Activated naive CD8-positive, alpha-beta T cell treated with anti-CD3 and anti-CD28 coated beads, Interleukin-2, amount 50 U/mL, for 16 hours (primary cell): ENCODE results near the gene MTTP.
"Not testable (repeated sequence)": the region's sequence is repeated elsewhere in the genome, so short reads cannot be mapped to it uniquely, and the experiment has no call there.

ENCODE experiments used
- DNase-seq: peaks from one replicate; pipeline ENCODE4 v3.0.0-alpha.2; 2020; ENCODE audit warnings: low read depth, low spot score

Gene MTTP

GRCh38 chr4:99574530-99575324, at the start of gene MTTP:
MTTP (plus strand) TSS chr4:99574824; CDS start chr4:99574910, 86 bp downstream.
- DNase-seq, result no peak

- DNase-seq, result no peak
These were observed 45.4 kb upstream of the MTTP start for GRCh38 chr4:99529228-99529627.

GRCh38 chr4:99529956-99530355, 44.7 kb upstream of the MTTP start:
- DNase-seq, result no peak

- DNase-seq, result not testable (repeated sequence)
These were observed 39.9 kb upstream of the MTTP start for GRCh38 chr4:99534699-99535098.

GRCh38 chr4:99536271-99536670, 38.4 kb upstream of the MTTP start:
- no peak for DNase-seq

GRCh38 chr4:99536848-99537247, 37.8 kb upstream of the MTTP start:
- DNase-seq, result no peak

- DNase-seq, result no peak
These were observed 37.0 kb upstream of the MTTP start for GRCh38 chr4:99537674-99538073.

- no peak for DNase-seq
These were observed 34.2 kb upstream of the MTTP start for GRCh38 chr4:99540277-99540939.

GRCh38 chr4:99552872-99553271, 21.8 kb upstream of the MTTP start:
- DNase-seq, result no peak

- DNase-seq, result peak; percentile 91
These were observed 11.1 kb upstream of the MTTP start, which contains the start of gene TRMT10A for GRCh38 chr4:99563310-99564186. TRMT10A (minus strand) TSS chr4:99564039; CDS start chr4:99559338, 4,701 bp downstream.

GRCh38 chr4:99564921-99565320, 9.7 kb upstream of the MTTP start:
- no peak for DNase-seq

GRCh38 chr4:99571883-99572282, 2.7 kb upstream of the MTTP start:
- no peak for DNase-seq

- no peak for DNase-seq
These were observed 1.9 kb upstream of the MTTP start for GRCh38 chr4:99572527-99573240.

GRCh38 chr4:99573735-99574368, 772 bp upstream of the MTTP start:
- no peak for DNase-seq

GRCh38 chr4:99578714-99579113, 4.1 kb downstream of the MTTP start:
- DNase-seq, result no peak

GRCh38 chr4:99585516-99585915, 10.9 kb downstream of the MTTP start:
- DNase-seq, result no peak

- DNase-seq, result no peak
These were observed 11.7 kb downstream of the MTTP start for GRCh38 chr4:99586322-99586721.

- no peak for DNase-seq
These were observed 12.2 kb downstream of the MTTP start for GRCh38 chr4:99586797-99587196.

- DNase-seq, result no peak
These were observed 12.7 kb downstream of the MTTP start for GRCh38 chr4:99587309-99587708.

GRCh38 chr4:99587803-99588202, 13.2 kb downstream of the MTTP start:
- DNase-seq, result no peak

- no peak for DNase-seq
These were observed 17.1 kb downstream of the MTTP start for GRCh38 chr4:99591757-99592156.
